WTC11 (cell line): ENCODE results near the gene PPEF1.

Experiments
- ATF2 ChIP-seq: sonication (generic); formaldehyde crosslinking; IDR thresholded peaks from 2 replicates; pipeline ENCODE4 v1.8.1; 2022; ENCODE audit warnings: low read depth, missing genetic modification reagents, borderline replicate concordance
- CTCF ChIP-seq: fragments of 200-600 bp; IDR thresholded peaks from 2 replicates; pipeline ENCODE4 v1.8.0; 2022; ENCODE audit warnings: antibody characterized with exemption
- GABPB1 ChIP-seq: sonication (generic); formaldehyde crosslinking; IDR thresholded peaks from 2 replicates; pipeline ENCODE4 v1.8.1; 2023; ENCODE audit warnings: mild to moderate bottlenecking, missing genetic modification reagents
- NR2C2 ChIP-seq: sonication (generic); formaldehyde crosslinking; IDR thresholded peaks from 2 replicates; pipeline ENCODE4 v1.8.0; 2022; ENCODE audit warnings: mild to moderate bottlenecking, missing genetic modification reagents
- SMAD4 ChIP-seq: sonication (generic); formaldehyde crosslinking; IDR thresholded peaks from 2 replicates; pipeline ENCODE4 v1.8.0; 2022; ENCODE audit warnings: mild to moderate bottlenecking, missing genetic modification reagents
- ZNF317 ChIP-seq: sonication (generic); formaldehyde crosslinking; IDR thresholded peaks from 2 replicates; pipeline ENCODE4 v1.8.1; 2023; ENCODE audit warnings: low read depth, mild to moderate bottlenecking, moderate library complexity, missing genetic modification reagents, borderline replicate concordance

GRCh38 chrX:18873836-18874235, 166.4 kb downstream of the PPEF1 start:
- TF ChIP-seq CTCF (no peak), ATF2 (CRISPR knock-in tag) (no peak), ZNF317 (CRISPR knock-in tag) (no peak), GABPB1 (no peak), NR2C2 (CRISPR knock-in tag) (no peak), SMAD4 (CRISPR knock-in tag) (no peak)
